Hematopoietic multipotent progenitor cell treated with erythropoietin and hydrocortisone succinate and interleukin-3 and kit ligand, for 4 days (in vitro differentiated cells): ENCODE data around the gene PTGR2.
"Not testable (repeated sequence)": the region's sequence is repeated elsewhere in the genome, so short reads cannot be mapped to it uniquely, and the experiment has no call there.

Experiments
- DNase-seq: peaks from one replicate; pipeline ENCODE4 v3.0.0-alpha.2; 2015

Gene PTGR2

DNA sequence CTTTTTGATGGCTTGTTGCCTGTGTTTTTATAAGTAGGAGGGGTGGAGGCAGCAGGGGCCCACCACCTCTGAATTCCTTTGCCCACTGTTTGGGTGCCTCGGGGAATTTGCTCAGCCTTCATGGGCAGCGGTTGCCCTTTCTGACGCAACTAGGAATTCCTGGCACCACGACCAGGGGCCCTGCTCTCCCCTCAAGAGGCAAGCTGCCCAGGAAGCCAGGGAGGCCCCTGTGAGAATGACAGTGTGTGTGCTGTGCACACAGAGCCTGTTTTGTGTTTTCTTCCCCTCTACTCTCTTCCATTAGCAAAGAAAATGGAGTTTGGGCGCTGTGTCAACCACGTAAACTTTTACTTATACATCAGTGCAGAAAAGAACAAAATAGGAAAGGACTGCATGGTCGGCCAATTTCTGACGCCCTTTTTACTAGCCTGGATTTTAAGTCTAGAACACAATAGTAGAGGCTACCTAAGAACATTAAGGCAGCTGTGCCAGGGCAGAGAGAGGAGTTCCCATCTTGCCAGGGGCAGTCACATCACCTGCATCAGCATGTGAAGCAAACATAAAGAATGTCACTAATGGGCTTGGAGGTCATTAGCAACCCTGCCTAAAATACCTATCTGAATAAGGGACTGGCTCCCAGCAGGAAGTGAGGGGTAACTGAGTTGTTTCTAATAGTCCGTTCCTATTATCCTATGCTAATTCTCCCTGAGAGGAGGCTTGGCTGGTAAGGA is 17.9 kb upstream of the PTGR2 start:
- DNase-seq: no peak

DNA sequence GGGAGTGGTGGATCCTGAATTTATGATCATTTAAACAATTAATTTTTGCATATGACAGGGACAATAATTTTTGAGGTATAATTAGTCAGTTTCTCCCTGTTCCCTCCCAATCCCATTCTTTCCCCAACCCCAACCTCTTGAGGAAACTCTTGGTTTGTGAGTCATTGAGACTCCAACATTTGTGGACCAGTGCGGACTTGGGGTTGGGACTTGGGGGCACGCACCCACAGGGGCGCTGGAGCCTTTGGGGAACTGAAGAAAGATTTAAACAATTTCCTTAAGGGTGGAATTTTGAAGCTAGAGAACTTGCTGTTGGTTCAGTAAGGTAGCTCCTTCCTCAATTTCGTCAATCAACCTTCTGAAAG is 17.4 kb upstream of the PTGR2 start:
- no peak for DNase-seq

DNA sequence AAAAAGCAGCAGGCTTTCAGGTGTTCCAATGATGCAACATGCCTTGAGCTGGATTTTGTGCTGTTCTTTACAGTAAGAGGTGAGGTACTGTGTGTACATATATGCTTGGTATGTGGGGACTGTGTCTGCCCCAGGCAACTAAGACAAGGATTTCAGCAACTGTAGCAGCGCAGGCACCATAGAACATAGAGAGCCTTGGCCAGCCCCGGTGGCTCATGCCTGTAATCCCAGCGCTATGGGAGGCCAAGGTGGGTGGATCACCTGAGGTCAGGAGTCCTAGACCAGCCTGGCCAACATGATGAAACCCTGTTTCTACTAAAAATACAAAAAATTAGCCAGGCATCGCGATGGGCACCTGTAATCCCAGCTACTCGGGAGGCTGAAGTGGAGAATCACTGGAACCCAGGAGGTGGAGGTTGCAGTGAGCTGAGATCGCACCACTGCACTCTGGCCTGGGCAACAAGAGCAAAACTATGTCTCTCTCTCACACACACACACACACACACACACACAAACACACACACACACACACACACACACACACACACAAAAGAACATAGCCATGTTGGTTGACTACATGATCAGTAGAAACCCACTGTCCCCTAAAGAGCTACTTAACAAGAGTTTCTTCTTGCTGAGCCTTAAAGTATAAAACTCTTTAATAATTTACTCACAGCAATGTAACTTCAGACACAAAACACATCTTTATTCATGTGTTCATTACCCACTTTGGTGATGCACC is 13.2 kb upstream of the PTGR2 start:
- DNase-seq: not testable (repeated sequence)

DNA sequence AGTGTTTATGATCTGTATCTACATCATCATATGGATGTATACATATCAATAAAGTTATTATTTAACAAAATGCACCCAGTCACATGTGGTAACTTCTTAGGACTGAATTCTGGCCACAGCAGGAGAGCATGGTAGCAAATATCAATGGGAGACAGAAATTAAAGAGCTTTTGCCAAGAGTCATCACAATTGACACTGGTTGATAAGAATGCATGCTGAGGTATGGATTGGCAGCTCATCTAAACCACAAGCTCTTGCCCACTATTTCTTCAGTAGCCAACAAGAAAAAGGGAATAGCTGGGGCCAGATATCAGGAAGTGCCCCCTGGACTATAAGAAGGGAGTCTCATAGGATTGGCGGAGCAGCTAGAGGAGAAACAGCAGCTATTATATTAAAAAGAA is 9.4 kb upstream of the PTGR2 start:
- peak; percentile 73 for DNase-seq

DNA sequence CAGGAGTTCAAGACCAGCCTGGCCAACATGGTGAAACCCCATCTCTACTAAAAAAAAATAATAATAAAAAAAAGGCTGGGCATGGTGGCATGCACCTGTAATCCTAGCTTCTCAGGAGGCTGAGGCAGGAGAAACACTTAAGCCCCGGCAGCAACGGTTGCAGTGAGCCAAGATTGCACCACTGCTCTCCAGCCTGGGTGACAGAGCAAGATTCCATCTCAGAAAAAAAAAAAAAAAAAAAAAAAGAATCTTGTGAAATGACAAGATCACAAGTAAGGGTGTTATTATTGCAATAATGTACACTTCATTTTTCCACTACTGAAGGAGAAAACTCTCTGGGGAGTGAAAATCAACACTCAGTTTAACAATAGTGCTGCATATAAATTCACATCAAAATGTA is 8.8 kb upstream of the PTGR2 start:
- no peak for DNase-seq

DNA sequence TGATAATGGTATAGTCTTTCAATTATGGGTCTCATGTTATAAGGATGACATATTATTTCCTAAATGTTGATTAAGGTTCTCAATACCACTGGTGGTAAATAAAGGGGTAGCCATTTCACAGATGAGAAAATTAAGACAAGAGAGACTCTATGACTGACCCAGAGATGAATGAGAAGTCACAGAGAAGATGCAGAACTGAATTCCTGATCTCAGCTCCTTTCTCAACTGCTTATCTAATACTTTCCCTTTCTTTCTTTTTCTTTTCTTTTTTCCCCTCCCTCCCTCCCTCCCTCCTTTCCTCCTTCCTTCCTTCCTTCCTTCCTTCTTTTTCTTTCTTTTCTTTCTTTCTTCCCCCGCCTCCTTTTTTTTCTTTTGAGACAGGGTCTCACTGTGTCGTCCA is 8.3 kb upstream of the PTGR2 start:
- no peak for DNase-seq

DNA sequence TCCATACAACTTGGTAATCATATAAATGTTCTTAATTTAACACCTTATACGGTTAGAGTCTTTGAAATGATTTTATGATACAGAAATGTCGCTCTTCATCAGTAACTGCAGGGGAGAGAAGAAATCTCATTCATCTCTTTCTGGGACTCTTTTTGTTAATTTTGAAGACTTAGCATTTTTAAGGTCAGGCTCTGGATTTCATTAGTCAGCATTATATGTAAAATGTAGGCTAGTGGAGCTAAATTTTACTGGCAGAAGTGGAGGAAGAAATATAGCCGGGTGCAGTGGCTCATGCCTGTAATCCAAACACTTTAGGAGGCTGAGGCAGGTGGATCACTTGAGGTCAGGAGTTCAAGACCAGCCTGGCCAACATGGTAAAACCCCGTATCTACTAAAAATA is 4.7 kb upstream of the PTGR2 start:
- DNase-seq: no peak

DNA sequence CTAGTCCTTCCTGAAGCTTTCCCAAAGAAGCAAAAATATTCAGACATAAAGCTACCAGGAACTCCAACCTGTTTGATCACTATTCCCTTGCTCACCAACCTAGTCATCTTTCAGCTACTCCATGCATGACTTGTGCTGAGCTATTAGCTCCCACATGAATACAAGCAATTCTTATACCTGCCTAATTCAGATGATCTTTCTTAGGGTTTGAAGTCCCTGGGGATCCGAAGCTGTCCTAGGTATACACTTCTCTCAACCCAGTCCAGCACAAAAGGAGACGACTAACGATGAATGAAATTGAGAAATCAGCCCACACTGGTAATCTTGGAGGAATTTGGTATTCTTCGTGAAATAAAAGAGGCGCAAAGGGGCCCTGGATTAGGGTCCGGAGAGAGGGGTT is 631 bp upstream of the PTGR2 start:
- no peak for DNase-seq

DNA sequence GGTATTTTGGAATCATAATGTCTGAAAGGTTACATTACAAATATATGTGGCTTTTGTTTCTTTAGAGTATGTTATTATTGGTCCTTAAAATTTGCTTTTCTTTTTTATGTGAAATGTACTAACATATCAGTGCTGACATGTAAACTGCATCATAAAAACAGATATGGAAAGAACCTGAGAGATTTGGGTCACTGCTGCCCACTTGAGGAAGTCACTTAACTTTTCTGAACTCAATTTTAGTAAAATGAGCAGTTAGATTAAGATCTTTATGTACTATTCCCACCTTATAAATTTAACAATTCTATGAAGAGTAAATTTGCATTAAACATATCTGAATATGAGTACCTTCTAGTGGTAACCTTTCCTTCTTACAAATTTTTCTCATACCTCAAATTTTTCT is 7.5 kb downstream of the PTGR2 start:
- DNase-seq: no peak

DNA sequence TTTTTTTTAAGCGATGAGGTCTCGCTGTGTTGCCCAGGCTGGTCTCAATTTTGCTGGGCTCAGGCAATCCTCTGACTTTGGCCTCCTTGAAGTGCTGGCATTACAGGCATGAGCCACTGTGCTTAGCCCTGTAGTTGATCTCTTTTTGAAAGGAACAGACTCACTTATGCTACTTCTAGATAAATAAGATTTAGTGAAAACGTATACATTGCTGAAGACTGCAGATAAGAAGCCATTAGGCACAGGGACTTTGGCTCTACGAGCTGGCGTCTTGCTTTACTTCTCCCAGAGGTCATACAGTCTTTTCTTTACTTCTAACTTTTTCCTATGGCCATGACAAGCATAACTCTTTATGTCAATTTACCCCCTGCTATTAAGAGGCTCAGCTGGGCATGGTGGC is 9.4 kb downstream of the PTGR2 start:
- DNase-seq: peak; percentile 84

DNA sequence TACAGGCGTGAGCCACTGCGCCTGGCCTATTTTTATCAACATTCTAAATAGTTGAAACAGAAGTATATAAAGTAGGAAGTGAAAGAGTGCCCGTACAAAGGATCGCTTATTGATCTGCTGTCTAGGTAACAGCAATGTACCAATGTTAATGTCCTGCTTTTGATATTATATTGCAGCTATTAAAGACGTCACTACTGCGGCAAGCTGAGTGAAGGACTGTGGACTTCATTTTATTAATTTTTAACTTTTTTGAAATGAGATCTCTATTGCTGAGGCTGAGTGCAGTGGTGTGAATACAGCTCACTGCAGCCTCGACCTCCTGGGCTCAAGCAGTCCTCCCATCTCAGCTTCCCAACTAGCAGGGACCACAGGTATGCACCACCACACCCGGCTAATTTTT is 10.8 kb downstream of the PTGR2 start:
- no peak for DNase-seq

DNA sequence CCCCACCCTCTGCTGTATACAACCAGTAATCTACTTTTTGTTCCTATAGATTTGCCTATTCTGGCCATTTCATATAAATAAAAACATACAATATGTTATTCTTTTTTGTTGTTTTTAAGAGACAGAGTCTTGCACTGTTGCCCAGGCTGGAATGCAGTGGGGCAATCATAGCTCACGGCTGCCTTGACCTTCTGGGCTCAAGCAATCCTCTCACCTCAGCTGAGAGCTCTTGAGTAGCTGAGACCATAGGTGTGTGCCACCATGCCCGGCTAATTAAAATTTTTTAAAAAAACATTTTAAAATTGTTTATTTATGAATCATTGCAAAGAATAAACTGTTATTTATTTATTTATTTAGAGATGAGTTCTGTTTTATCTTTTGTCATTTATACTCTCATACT is 11.6 kb downstream of the PTGR2 start:
- DNase-seq: no peak

DNA sequence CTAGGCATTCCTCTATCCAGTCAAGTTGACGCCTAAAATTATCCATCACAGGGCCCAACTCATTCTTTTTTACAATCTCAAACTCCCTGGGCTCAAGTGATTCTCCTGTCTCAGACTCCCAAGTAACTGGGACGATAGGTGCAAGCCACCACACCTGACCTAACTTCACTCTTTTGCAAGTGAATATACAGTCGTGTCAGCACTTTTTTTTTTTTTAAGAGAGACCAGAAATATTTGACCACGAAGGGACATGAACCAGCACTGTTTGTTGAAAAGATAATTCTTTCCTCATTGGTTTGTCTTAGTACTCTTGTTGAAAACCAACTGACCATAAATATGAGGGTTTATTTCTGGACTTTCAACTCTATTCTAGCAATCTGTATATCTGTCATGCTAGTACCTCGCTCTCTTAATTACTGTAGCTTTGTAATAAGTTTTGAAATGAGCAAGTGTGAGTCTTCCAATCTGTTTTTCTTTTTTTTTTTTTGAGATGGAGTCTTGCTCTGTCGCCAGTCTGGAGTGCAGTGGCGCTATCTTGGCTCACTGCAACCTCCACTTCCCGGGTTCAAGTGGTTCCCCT is 14.0 kb downstream of the PTGR2 start:
- no peak for DNase-seq

DNA sequence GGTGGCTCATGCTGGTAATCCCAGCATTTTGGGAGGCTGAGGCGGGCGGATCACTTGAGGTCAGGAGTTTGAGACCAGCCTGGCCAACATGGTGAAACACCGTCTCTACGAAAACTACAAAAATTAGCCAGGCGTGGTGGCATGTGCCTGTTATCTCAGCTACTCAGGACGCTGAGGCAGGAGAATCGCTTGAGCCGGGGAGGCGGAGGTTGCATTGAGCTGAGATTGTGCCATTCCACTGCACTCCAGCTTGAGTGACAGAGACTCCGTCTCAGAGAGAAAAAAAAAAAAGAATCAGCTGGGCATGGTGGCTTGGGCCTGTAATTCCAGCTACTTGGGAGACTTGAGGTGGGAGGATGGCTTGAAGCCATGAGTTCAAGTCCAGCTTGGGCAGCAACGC is 18.1 kb downstream of the PTGR2 start:
- not testable (repeated sequence) for DNase-seq

DNA sequence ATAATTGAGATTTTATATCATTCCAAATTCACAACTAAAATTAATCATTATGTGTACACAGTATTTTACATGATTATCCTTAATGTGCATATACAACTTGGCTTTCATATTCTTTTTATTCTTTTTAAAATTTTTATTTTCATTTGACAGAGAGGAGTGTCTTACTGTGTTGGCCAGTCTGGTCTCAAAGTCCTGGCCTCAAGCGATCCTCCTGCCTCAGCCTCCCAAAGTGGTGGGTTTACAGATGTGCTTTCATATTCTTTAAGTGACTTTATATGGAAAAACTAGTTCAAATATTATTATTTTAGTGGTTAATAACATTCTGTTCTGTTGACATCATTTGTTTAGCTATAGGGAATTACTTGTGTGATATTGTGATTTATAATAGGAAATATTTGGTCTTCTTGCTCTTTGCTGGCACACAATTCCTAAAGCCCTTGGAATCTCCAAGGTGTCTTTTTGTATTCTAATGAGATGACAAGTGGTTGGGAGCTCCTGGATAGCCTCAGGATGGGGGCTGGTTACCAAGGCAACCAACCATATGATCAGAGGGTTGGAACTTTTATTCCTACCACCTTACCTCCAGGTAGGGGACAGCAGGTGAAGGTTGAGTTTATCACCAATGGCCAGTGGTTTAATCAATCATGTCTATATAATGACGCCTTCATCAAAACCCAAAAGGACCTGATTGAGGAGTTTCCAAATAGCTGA is 19.0 kb downstream of the PTGR2 start:
- DNase-seq: no peak

DNA sequence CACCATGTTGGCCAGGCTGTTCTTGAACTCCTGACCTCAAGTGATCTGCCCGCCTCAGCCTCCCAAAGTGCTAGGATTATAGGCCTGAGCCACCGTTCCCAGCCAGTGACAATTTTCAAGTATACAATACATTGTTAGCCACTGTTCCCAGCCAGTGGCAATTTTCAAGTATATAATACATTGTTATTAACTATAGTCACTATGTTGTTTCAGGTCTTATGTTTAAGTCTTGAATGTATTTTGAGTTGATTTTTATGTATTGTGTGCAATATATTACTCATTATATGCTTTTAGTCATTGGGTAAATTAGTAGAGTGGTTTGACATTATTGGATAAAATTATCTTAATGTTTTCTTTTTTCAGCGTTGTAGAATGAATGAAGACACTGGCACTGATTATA is 22.0 kb downstream of the PTGR2 start:
- no peak for DNase-seq

DNA sequence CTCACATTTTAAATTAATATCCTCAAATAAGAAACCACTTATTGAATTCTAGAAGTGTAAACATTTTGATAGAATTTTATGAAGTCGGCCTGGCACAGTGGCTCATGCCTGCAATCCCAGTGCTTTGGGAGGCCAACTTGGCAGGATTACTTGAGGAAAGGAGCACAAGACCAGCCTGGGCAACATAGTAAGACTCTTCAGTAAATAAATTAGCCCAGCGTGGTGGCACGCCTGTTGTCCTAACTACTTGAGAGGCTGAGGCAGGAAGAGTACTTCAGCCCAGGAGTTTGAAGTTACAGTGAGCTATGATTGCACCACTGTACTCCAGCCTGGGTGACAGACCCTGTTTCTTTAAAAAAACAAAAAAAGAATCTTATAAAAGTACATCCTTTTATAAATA is 26.2 kb downstream of the PTGR2 start:
- no peak for DNase-seq

DNA sequence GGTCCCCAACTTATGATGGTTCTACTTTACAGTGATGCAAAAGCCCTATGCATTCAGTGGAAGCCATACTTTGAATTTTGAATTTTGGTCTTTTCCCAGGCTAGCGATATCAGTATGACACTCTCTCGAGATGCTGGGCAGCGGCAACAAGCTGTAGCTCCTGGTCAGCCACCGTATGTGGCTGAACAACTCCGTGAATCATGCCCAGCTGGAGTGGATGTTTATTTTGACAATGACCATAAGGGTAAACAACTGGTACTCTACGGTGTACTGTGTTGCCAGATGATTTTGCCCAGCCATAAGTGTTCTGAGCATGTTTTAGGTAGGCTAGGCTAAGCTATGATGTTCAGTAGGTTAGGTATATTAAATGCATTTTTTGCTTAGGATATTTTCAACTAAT is 26.8 kb downstream of the PTGR2 start:
- DNase-seq: no peak

DNA sequence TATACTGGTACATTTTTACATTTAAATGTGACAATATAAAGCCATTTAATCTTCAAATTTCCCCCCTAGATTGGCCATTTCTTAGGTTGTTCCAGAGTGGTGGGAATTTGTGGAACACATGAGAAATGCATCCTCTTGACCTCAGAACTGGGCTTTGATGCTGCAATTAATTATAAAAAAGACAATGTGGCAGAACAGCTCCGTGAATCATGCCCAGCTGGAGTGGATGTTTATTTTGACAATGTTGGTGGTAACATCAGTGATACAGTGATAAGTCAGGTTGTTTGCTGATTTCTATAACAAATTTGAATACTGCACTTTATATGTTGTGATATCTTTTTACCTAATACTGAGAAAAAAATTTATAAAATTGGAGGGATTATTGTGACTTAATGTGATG is 27.4 kb downstream of the PTGR2 start:
- no peak for DNase-seq

DNA sequence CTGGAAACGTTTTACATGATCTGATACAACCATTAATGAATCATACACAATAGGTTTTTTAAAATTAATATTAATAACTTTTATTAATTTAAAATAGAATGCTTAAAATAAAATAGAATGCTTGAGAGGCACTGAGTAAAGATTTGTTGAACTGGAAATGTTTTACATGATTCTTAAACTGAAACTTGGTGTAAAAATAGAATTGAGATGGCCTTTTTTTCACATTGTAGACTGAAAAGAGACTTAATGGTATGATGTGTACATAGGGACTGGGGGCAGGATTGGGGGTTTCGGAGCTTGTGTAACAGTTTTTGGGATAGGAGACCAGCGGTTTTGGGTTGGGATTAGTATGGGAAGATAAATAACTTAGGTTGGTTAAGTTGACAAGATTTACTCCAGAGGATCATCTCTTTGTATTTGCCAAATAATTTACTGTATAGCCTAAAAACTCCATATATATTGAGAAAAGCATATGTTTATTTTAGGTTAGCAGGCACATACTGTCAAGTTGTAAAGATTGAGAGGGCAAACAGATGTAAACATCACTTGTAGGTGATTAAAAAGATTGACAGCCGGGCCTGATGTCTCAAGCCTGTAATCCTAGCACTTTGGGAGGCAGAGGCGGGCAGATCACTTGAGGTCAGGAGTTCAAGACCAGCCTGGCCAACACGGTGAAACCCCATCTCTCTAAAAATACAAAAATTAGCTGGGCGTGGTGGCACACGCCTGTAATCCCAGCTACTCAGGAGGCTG is 33.0 kb downstream of the PTGR2 start:
- no peak for DNase-seq

DNA sequence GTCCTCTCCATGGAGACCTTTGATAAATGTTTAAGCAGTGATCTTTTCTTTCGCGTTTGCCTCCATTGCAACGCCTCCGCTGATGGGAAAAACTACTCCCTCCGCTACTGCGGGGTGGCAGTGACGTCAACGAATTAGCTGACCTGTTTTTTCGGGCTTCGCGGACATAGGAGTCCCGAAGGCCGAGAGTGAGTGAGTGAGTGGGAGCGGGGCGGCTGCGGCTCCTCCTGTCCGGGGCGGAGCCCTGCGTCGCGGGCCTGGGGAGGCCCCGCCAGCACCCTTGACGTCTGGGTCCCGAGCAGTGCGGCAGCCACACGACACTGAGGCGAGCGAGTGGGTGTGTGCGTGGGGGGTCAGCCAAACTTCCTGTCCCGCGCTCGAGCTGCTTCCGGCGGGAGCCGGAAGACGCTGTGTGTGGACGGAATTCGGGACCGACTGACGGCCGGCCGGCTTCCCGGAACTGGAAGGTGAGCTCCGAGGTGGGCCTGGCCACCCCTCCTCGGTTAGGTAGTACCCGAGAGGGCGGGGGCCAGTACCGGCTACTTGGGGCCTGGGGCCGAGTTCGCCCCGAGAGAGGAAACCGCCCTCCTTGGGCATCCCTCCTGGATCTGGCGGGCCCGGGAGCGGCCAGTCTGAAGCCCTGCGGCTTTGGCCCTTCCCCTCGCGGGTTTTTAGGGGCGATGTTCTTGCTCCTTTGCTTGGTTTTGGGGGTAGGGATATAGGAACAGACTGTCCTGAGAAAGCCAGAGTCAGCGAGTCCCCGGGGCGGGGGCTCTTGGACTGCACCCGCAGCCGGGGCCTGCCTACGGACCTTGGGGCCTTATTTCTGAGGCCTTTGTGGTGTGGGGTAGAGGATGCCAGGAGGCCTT is 35.1 kb downstream of the PTGR2 start, which contains the start of gene ZNF410:
ZNF410 (plus strand) TSS at position 411 of the 869 bp plus-strand sequence. CDS start 5,317 bp downstream, outside the sequence.
- peak; percentile 98 for DNase-seq

DNA sequence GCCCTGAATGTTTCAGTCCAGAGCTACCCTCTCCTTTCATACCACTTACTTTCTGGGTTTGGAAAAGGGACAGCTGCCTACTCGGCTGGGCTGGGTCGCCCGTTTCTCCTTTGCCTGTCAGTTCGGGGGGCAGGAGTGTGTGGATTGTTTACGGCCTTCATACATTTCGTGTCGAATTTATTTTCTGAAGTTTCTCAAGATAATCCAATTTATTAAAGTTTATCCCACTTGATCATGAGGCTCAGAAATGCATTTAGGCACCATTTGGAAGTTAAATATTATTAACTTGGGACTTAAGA is 35.6 kb downstream of the PTGR2 start:
- DNase-seq: no peak
